Measurements from ENCODE around the gene ENDOV. TPM values are rescaled to one million over a fixed set of nuclear protein-coding genes. Genes with fewer than 3 reads are reported as not detected.

ENDOV gene
- total RNA-seq, 1 experiment from 2014 or later = 28.0 TPM

- no peak for DNase-seq (ENCODE audit: unreplicated experiment)
- no peak for TF ChIP-seq CTCF (IDR thresholded peaks at IDR 0.05; ENCODE audit: unreplicated experiment)
- CTCF ChIA-PET = interaction anchor here (0.6 kb wide), 1 partner anchor 38 kb away, joined by 5 read pairs; no protein-coding TSS in a partner anchor
- POLR2A ChIA-PET = interaction anchor here (2.4 kb wide), 1 partner anchor 17 kb away, joined by 9 read pairs; no protein-coding TSS in a partner anchor
- Mint-ChIP-seq H3K4me1 (ENCODE audit: insufficient read depth, unreplicated experiment) (peaks cover 9% of the 10 kb centered on the region), H3K4me3 (ENCODE audit: unreplicated experiment) (no peak overlapping the region), H3K27me3 (ENCODE audit: insufficient read depth, unreplicated experiment) (peaks cover 90% of the 10 kb centered on the region), H3K9me3 (ENCODE audit: unreplicated experiment) (no peaks in the 10 kb centered on the region), H3K27ac (ENCODE audit: low read depth, unreplicated experiment) (no peak overlapping the region), H3K36me3 (ENCODE audit: insufficient read depth, unreplicated experiment) (no peaks in the 10 kb centered on the region)
- intact Hi-C loops (cut with micrococcal nuclease) = loop anchor here (10.0 kb wide), 1 partner anchor 363 kb away; no protein-coding TSS in a partner anchor
- no TSS peak for BruUV-seq (replicated peaks)
Measured at GRCh38 chr17:80471922-80472321, 57.0 kb downstream of the ENDOV start.

GRCh38 chr17:80472996-80473395 lies 58.0 kb downstream of the ENDOV start:
- ChIA-PET POLR2A (interaction anchor here (0.6 to 2.4 kb wide), 3 partner anchors 18 to 428 kb away, joined by 3 to 9 read pairs (median 4); no protein-coding TSS in a partner anchor), CTCF (interaction anchor here (0.5 to 1.6 kb wide), 6 partner anchors 9 to 354 kb away, joined by 3 to 6 read pairs (median 3); no protein-coding TSS in a partner anchor)
- no peaks in the 10 kb centered on the region for H3K36me3 Mint-ChIP-seq (ENCODE audit: insufficient read depth, unreplicated experiment)
- DNase-seq (ENCODE audit: unreplicated experiment) = no peak
- intact Hi-C loops (cut with micrococcal nuclease) = loop anchor here (10.0 kb wide), 1 partner anchor 362 kb away; no protein-coding TSS in a partner anchor
- peaks cover 9% of the 10 kb centered on the region for H3K4me1 Mint-ChIP-seq (ENCODE audit: insufficient read depth, unreplicated experiment)
- peaks cover 79% of the 10 kb centered on the region for H3K27me3 Mint-ChIP-seq (ENCODE audit: insufficient read depth, unreplicated experiment)
- no peak overlapping the region for H3K27ac Mint-ChIP-seq (ENCODE audit: low read depth, unreplicated experiment)
- BruUV-seq (replicated peaks) = no TSS peak
- H3K4me3 Mint-ChIP-seq (ENCODE audit: unreplicated experiment) = no peak overlapping the region
- H3K9me3 Mint-ChIP-seq (ENCODE audit: unreplicated experiment) = no peaks in the 10 kb centered on the region
- TF ChIP-seq CTCF (IDR thresholded peaks at IDR 0.05; ENCODE audit: unreplicated experiment) = no peak

- no peaks in the 10 kb centered on the region for H3K36me3 Mint-ChIP-seq (ENCODE audit: insufficient read depth, unreplicated experiment)
- peaks cover 72% of the 10 kb centered on the region for H3K27me3 Mint-ChIP-seq (ENCODE audit: insufficient read depth, unreplicated experiment)
- BruUV-seq (replicated peaks) = no TSS peak
- H3K4me3 Mint-ChIP-seq (ENCODE audit: unreplicated experiment) = no peak overlapping the region
- TF ChIP-seq CTCF (IDR thresholded peaks at IDR 0.05; ENCODE audit: unreplicated experiment) = no peak
- intact Hi-C loops (cut with micrococcal nuclease) = loop anchor here (1.0 to 10.0 kb wide), 2 partner anchors 102 to 361 kb away; no protein-coding TSS in a partner anchor
- no peak for DNase-seq (ENCODE audit: unreplicated experiment)
- ChIA-PET CTCF (interaction anchor here (0.6 to 1.6 kb wide), 7 partner anchors 9 to 598 kb away, joined by 3 to 6 read pairs (median 3); no protein-coding TSS in a partner anchor), POLR2A (interaction anchor here (0.6 to 1.1 kb wide), 3 partner anchors 19 to 427 kb away, joined by 3 to 7 read pairs (median 4); no protein-coding TSS in a partner anchor)
- no peaks in the 10 kb centered on the region for H3K9me3 Mint-ChIP-seq (ENCODE audit: unreplicated experiment)
- no peak overlapping the region for H3K27ac Mint-ChIP-seq (ENCODE audit: low read depth, unreplicated experiment)
- peaks cover 9% of the 10 kb centered on the region for H3K4me1 Mint-ChIP-seq (ENCODE audit: insufficient read depth, unreplicated experiment)
Measured at GRCh38 chr17:80473701-80474100, 58.7 kb downstream of the ENDOV start.

GRCh38 chr17:80474231-80474960 lies 59.4 kb downstream of the ENDOV start:
- ChIA-PET POLR2A (interaction anchor here (0.7 to 1.7 kb wide), 5 partner anchors 20 to 426 kb away, joined by 3 to 7 read pairs (median 4); no protein-coding TSS in a partner anchor), CTCF (interaction anchor here (0.5 to 1.6 kb wide), 13 partner anchors 10 to 599 kb away, joined by 3 to 6 read pairs (median 4); no protein-coding TSS in a partner anchor)
- DNase-seq (ENCODE audit: unreplicated experiment) = peak; percentile 69
- intact Hi-C loops (cut with micrococcal nuclease) = loop anchor here (1.0 to 10.0 kb wide), 2 partner anchors 101 to 360 kb away; no protein-coding TSS in a partner anchor
- peak; percentile 23 for TF ChIP-seq CTCF (IDR thresholded peaks at IDR 0.05; ENCODE audit: unreplicated experiment)
- peak overlapping the region; percentile 66 for H3K27ac Mint-ChIP-seq (ENCODE audit: low read depth, unreplicated experiment)
- BruUV-seq (replicated peaks) = no TSS peak
- peaks cover 71% of the 10 kb centered on the region for H3K27me3 Mint-ChIP-seq (ENCODE audit: insufficient read depth, unreplicated experiment)
- H3K9me3 Mint-ChIP-seq (ENCODE audit: unreplicated experiment) = no peaks in the 10 kb centered on the region
- no peaks in the 10 kb centered on the region for H3K36me3 Mint-ChIP-seq (ENCODE audit: insufficient read depth, unreplicated experiment)
- peak overlapping the region; percentile 67 for H3K4me3 Mint-ChIP-seq (ENCODE audit: unreplicated experiment)
- peaks cover 9% of the 10 kb centered on the region for H3K4me1 Mint-ChIP-seq (ENCODE audit: insufficient read depth, unreplicated experiment)

All from MCF 10A (cell line).